ENCODE data around the gene HOXA9.

- TF ChIP-seq YY1 (tag by site-specific recombination; IDR thresholded peaks at IDR 0.05), result 0 out of 2 replicates have a peak, but pooled peaks have one; percentile 58
- no peak for TF ChIP-seq ZNF211 (tag by site-specific recombination; IDR thresholded peaks at IDR 0.05; ENCODE audit: low read depth)
- no peak for TF ChIP-seq TCF7L2 (IDR thresholded peaks at IDR 0.05; ENCODE audit: borderline replicate concordance, low read depth, low read length)
- no peak for TF ChIP-seq CTCF (tag by site-specific recombination; IDR thresholded peaks at IDR 0.05)
- TF ChIP-seq ZNF10 (tag by site-specific recombination; IDR thresholded peaks at IDR 0.05), result no peak
- TF ChIP-seq ZNF76 (tag by site-specific recombination; IDR thresholded peaks at IDR 0.05; ENCODE audit: borderline replicate concordance, low read depth), result no peak
- no peak for TF ChIP-seq ZNF433 (tag by site-specific recombination; IDR thresholded peaks at IDR 0.05; ENCODE audit: low read depth)
- no peak for TF ChIP-seq ZNF140 (tag by site-specific recombination; IDR thresholded peaks at IDR 0.05)
- no peak for TF ChIP-seq SALL2 (tag by site-specific recombination; IDR thresholded peaks at IDR 0.05; ENCODE audit: borderline replicate concordance)
- TF ChIP-seq KLF16 (tag by site-specific recombination; IDR thresholded peaks at IDR 0.05), result no peak
- no peak for TF ChIP-seq ZNF521 (tag by site-specific recombination; IDR thresholded peaks at IDR 0.05)
- no peak for TF ChIP-seq ZNF398 (tag by site-specific recombination; IDR thresholded peaks at IDR 0.05)
Measured at GRCh38 chr7:27184337-27185012, 19.1 kb upstream of the HOXA9 start.
